HepG2 (cell line): Measurements from ENCODE around the gene FKBP1A. TPM values are rescaled to one million over a fixed set of nuclear protein-coding genes. Genes with fewer than 3 reads are reported as not detected.

Experiments used
- AGO2 ChIP-seq: fragments of 200-400 bp; formaldehyde crosslinking; optimal IDR thresholded peaks from 2 replicates; pipeline ENCODE3; 2017; ENCODE audit warnings: mild to moderate bottlenecking, low read depth, low read length, moderate library complexity
- DMAP1 ChIP-seq: IDR thresholded peaks from 2 replicates; pipeline ENCODE4 v1.6.1; 2016
- EED ChIP-seq: sonication (generic); formaldehyde crosslinking; IDR thresholded peaks from 2 replicates; pipeline ENCODE4 v1.5.0; 2020; ENCODE audit warnings: mild to moderate bottlenecking, missing genetic modification reagents
- ELF1 ChIP-seq: sonication (generic); formaldehyde crosslinking; IDR thresholded peaks from 2 replicates; pipeline ENCODE4 v1.4.0; 2020; ENCODE audit warnings: missing genetic modification reagents
- MAX ChIP-seq: IDR thresholded peaks from 2 replicates; pipeline ENCODE4 v1.6.1; 2012; ENCODE audit warnings: inconsistent platforms
- MLXIP ChIP-seq: sonication (generic); formaldehyde crosslinking; IDR thresholded peaks from 2 replicates; pipeline ENCODE4 v1.9.0; 2021; ENCODE audit warnings: missing genetic modification reagents, borderline replicate concordance
- NFIB ChIP-seq: sonication (generic); formaldehyde crosslinking; IDR thresholded peaks from 2 replicates; pipeline ENCODE4 v1.9.0; 2021; ENCODE audit warnings: missing genetic modification reagents, mild to moderate bottlenecking, borderline replicate concordance
- NFYC ChIP-seq: IDR thresholded peaks from 2 replicates; pipeline ENCODE4 v1.6.1; 2016; ENCODE audit warnings: missing genetic modification reagents, missing compliant biosample characterization
- PRMT3 ChIP-seq: sonication (generic); formaldehyde crosslinking; IDR thresholded peaks from 2 replicates; pipeline ENCODE4 v1.8.1; 2022; ENCODE audit warnings: low read depth, mild to moderate bottlenecking, moderate library complexity, missing genetic modification reagents, borderline replicate concordance
- SKI ChIP-seq: fragments of 450-650 bp; IDR thresholded peaks from one replicate; pipeline ENCODE4 v1.6.1; 2018; ENCODE audit warnings: mild to moderate bottlenecking; ENCODE audit not compliant: partially characterized antibody
- SRY ChIP-seq: sonication (generic); formaldehyde crosslinking; IDR thresholded peaks from 2 replicates; pipeline ENCODE4 v1.8.0; 2022; ENCODE audit warnings: mild to moderate bottlenecking, missing genetic modification reagents
- TGIF2 ChIP-seq: IDR thresholded peaks from 2 replicates; pipeline ENCODE4 v1.6.1; 2016; ENCODE audit warnings: control low read depth, missing compliant biosample characterization
- TMF1 ChIP-seq: sonication (generic); formaldehyde crosslinking; IDR thresholded peaks from 2 replicates; pipeline ENCODE4 v1.8.1; 2022; ENCODE audit warnings: low read depth, missing genetic modification reagents
- XBP1 ChIP-seq: sonication (generic); formaldehyde crosslinking; IDR thresholded peaks from 2 replicates; pipeline ENCODE4 v1.5.0; 2020; ENCODE audit warnings: missing genetic modification reagents
- ZBTB38 ChIP-seq: sonication (generic); formaldehyde crosslinking; IDR thresholded peaks from 2 replicates; pipeline ENCODE4 v1.5.1; 2020; ENCODE audit warnings: mild to moderate bottlenecking, missing genetic modification reagents
- ZBTB43 ChIP-seq: sonication (generic); formaldehyde crosslinking; conservative IDR thresholded peaks from 2 replicates; pipeline ENCODE4 v1.4.0; 2020; ENCODE audit warnings: missing genetic modification reagents
- ZFP90 ChIP-seq: sonication (generic); formaldehyde crosslinking; IDR thresholded peaks from 2 replicates; pipeline ENCODE4 v1.8.0; 2022; ENCODE audit warnings: missing genetic modification reagents, mild to moderate bottlenecking, inconsistent platforms, borderline replicate concordance
- ZNF501 ChIP-seq: sonication (generic); formaldehyde crosslinking; IDR thresholded peaks from 2 replicates; pipeline ENCODE4 v1.5.1; 2020; ENCODE audit warnings: mild to moderate bottlenecking, moderate library complexity, missing genetic modification reagents
- ZNF503 ChIP-seq: sonication (generic); formaldehyde crosslinking; IDR thresholded peaks from 2 replicates; pipeline ENCODE4 v1.4.0; 2020; ENCODE audit warnings: missing genetic modification reagents
- ZNF615 ChIP-seq: sonication (generic); formaldehyde crosslinking; IDR thresholded peaks from 2 replicates; pipeline ENCODE4 v1.5.0; 2020; ENCODE audit warnings: mild to moderate bottlenecking, missing genetic modification reagents, borderline replicate concordance
- ZNF784 ChIP-seq: sonication (generic); formaldehyde crosslinking; IDR thresholded peaks from 2 replicates; pipeline ENCODE4 v1.5.1; 2020; ENCODE audit warnings: missing genetic modification reagents, mild to moderate bottlenecking, borderline replicate concordance
- ZSCAN25 ChIP-seq: sonication (generic); formaldehyde crosslinking; IDR thresholded peaks from 2 replicates; pipeline ENCODE4 v1.8.0; 2022; ENCODE audit warnings: mild to moderate bottlenecking, missing genetic modification reagents
- polyA plus RNA-seq, 8 experiments: library from polyadenylated mRNA; depleted of rRNA in 3 of 8; stranded (reverse) in 7 of 8; unstranded in 1 of 8; fragments of >200 nt; fragmentation: Illumina TruSeq in 4 of 8; extraction: Trizol in 4 of 8; gene quantifications; 2 replicates each; pipeline versions ENCODE4 v1.2.1 to v1.2.3, GENCODE V29; 2011 to 2016; ENCODE audit warnings: low read depth in 4 of 8, missing spikeins in 1 of 8, mixed read lengths in 1 of 8; ENCODE audit not compliant: insufficient read depth in 1 of 8
- total RNA-seq, 5 experiments: library from RNA; depleted of rRNA; stranded (reverse); fragments of >200 nt; fragmentation: Illumina TruSeq; extraction: Trizol; gene quantifications; 2 replicates each; pipeline ENCODE4 v1.2.3, GENCODE V29; 2016; ENCODE audit warnings: low read depth in 1 of 5

The FKBP1A gene
- total and polyA plus RNA-seq, 2 of the 13 experiments (the other 11 are each of a cell fraction or from before 2014, with no cell fraction given), result 119 to 468 TPM

GRCh38 chr20:1390581-1391403 is 2.1 kb downstream of the FKBP1A start (continued):
- no peak for TF ChIP-seq ZSCAN25 (CRISPR knock-in tag)
- no peak for TF ChIP-seq MLXIP (CRISPR knock-in tag)
- no peak for TF ChIP-seq DMAP1
- TF ChIP-seq PRMT3 (CRISPR knock-in tag), result no peak
- no peak for TF ChIP-seq ZFP90 (CRISPR knock-in tag)
- no peak for TF ChIP-seq ZNF784 (CRISPR knock-in tag)
- no peak for TF ChIP-seq SRY (CRISPR knock-in tag)
- TF ChIP-seq TGIF2 (CRISPR knock-in tag), result 0 out of 2 replicates have a peak, but pooled peaks have one; percentile 36
- TF ChIP-seq ZBTB43 (CRISPR knock-in tag), result no peak
- TF ChIP-seq ZNF503, result no peak
- no peak for TF ChIP-seq EED (CRISPR knock-in tag)
- no peak for TF ChIP-seq NFYC (CRISPR knock-in tag)
- peak; percentile 40 for TF ChIP-seq AGO2
- no peak for TF ChIP-seq ZNF615
- no peak for TF ChIP-seq NFIB (CRISPR knock-in tag)
- no peak for TF ChIP-seq MAX
- TF ChIP-seq ZNF501 (CRISPR knock-in tag), result no peak
- TF ChIP-seq XBP1 (CRISPR knock-in tag), result no peak
- TF ChIP-seq SKI, result no peak
- no peak for TF ChIP-seq ELF1 (CRISPR knock-in tag)
- peak; percentile 57; the same call in 1 of the 2 replicates for TF ChIP-seq ZBTB38 (CRISPR knock-in tag)
- no peak for TF ChIP-seq TMF1 (CRISPR knock-in tag)
